OCI-LY3 (cell line): ENCODE data around the gene CYP11A1.

Source experiments
- H2AFZ ChIP-seq: fragments of 200-600, 300-600 bp; shearing (Covaris generic); 2 replicates; pipeline ENCODE4 v1.6.0; 2014; ENCODE audit warnings: antibody characterized with exemption, low read depth, low read length
- H3K27ac ChIP-seq: fragments of 200-600, 300-600 bp; sonication (generic); 2 replicates; pipeline ENCODE4 v1.5.1; 2014; ENCODE audit warnings: mild to moderate bottlenecking, low read length, moderate library complexity, mixed read lengths
- H3K27me3 ChIP-seq: fragments of 200-600, 300-600 bp; sonication (generic); 2 replicates; pipeline ENCODE4 v1.6.1; 2014; ENCODE audit warnings: low read depth, low read length, mixed read lengths
- H3K36me3 ChIP-seq: fragments of 200-600, 300-600 bp; sonication (generic); replicated peaks from 2 replicates; pipeline ENCODE3; 2014; ENCODE audit warnings: low read depth, low read length, mixed read lengths
- H3K4me1 ChIP-seq: fragments of 300-600, 200-600 bp; sonication (generic); 2 replicates; pipeline ENCODE4 v1.6.1; 2014; ENCODE audit warnings: low read length, mixed read lengths
- H3K4me2 ChIP-seq: fragments of 200-600, 300-600 bp; sonication (generic); 2 replicates; pipeline ENCODE4 v1.6.1; 2014; ENCODE audit warnings: low read length, mixed read lengths
- H3K4me3 ChIP-seq: fragments of 300-600, 200-600 bp; sonication (generic); 2 replicates; pipeline ENCODE4 v1.5.1; 2014; ENCODE audit warnings: antibody characterized with exemption, mild to moderate bottlenecking, low read length, moderate library complexity
- H3K79me2 ChIP-seq: fragments of 300-600, 200-600 bp; shearing (Covaris generic); 2 replicates; pipeline ENCODE4 v1.6.1; 2014; ENCODE audit warnings: mild to moderate bottlenecking, low read length, mixed read lengths
- H3K9ac ChIP-seq: fragments of 300-600, 200-600 bp; shearing (Covaris generic); 2 replicates; pipeline ENCODE4 v1.6.0; 2014; ENCODE audit warnings: mild to moderate bottlenecking, low read length, moderate library complexity
- H3K9me3 ChIP-seq: fragments of 200-600, 300-600 bp; shearing (Covaris generic); 2 replicates; pipeline ENCODE4 v1.6.1; 2014; ENCODE audit warnings: low read length, mixed read lengths; ENCODE audit not compliant: insufficient read depth
- H4K20me1 ChIP-seq: fragments of 200-600, 300-600 bp; sonication (generic); 2 replicates; pipeline ENCODE4 v1.6.1; 2016; ENCODE audit warnings: low read length, mixed read lengths; ENCODE audit not compliant: insufficient read depth
- CTCF ChIP-seq: fragments of 200-600, 300-600 bp; sonication (generic); IDR thresholded peaks from 2 replicates; pipeline ENCODE4 v1.5.1; 2014; ENCODE audit warnings: antibody characterized with exemption, low read length, low read depth
- EZH2phosphoT487 ChIP-seq: fragments of 200-600 bp; shearing (Covaris generic); IDR thresholded peaks from 2 replicates; pipeline ENCODE4 v1.6.1; 2018; ENCODE audit warnings: antibody characterized with exemption, mixed run types, low read depth

The CYP11A1 gene

GRCh38 chr15:74301583-74302361 lies 65.7 kb downstream of the CYP11A1 start:
- H3K27ac ChIP-seq = no peak overlapping the region
- H3K4me1 ChIP-seq = no peaks in the 10 kb centered on the region
- H2AFZ ChIP-seq = no peak overlapping the region
- no peak overlapping the region for H3K9ac ChIP-seq
- H3K9me3 ChIP-seq = no peaks in the 10 kb centered on the region
- H4K20me1 ChIP-seq = no peaks in the 10 kb centered on the region
- H3K27me3 ChIP-seq = peaks cover 59% of the 10 kb centered on the region
- H3K79me2 ChIP-seq = no peaks in the 10 kb centered on the region
- no peaks in the 10 kb centered on the region for H3K36me3 ChIP-seq
- no peak overlapping the region for H3K4me2 ChIP-seq
- no peak overlapping the region for H3K4me3 ChIP-seq
- TF ChIP-seq CTCF = no peak
- no peak for TF ChIP-seq EZH2phosphoT487

DNA sequence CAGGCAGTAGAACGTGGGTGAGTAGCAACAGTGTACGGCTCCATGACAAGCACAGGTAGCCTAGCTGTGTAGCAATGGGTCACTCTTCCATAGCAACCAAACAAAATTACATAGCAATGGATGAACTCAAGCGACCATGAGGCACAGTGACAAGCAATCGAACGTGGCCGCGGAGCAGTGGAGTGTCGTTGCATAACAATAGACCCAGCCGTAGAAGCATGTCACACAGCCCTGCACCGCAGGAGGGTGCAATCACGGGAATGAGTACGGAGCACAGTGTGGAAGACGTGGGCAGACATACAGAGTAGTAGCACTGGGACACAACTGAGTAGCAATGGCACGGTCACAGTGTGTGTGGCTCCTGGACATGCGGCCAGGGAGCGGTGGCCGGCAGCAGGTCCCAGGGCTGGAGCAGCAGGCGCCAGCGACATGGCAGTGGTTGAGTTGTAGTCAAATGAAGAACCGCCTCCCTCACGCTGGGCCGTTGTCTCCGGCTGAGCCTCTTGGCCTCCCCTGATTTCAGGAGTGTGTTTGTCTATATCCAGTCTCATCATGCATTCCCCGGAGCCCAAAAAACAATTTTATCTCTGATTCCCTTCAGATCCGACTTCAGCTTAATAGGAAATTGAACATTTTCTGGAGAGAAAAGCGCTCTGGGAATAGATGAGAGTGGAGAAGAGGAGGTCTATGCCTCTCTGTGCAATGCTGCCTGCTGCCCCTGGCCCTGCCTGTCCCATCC lies 67.2 kb downstream of the CYP11A1 start:
- H3K27ac ChIP-seq = no peak overlapping the region
- H4K20me1 ChIP-seq = no peaks in the 10 kb centered on the region
- no peaks in the 10 kb centered on the region for H3K4me1 ChIP-seq
- H3K4me2 ChIP-seq = no peak overlapping the region
- no peaks in the 10 kb centered on the region for H3K36me3 ChIP-seq
- H3K4me3 ChIP-seq = no peak overlapping the region
- no peaks in the 10 kb centered on the region for H3K9me3 ChIP-seq
- peaks cover 60% of the 10 kb centered on the region for H3K27me3 ChIP-seq
- TF ChIP-seq EZH2phosphoT487 = no peak
- TF ChIP-seq CTCF = no peak
- no peak overlapping the region for H3K9ac ChIP-seq
- H2AFZ ChIP-seq = no peak overlapping the region
- H3K79me2 ChIP-seq = no peaks in the 10 kb centered on the region

DNA sequence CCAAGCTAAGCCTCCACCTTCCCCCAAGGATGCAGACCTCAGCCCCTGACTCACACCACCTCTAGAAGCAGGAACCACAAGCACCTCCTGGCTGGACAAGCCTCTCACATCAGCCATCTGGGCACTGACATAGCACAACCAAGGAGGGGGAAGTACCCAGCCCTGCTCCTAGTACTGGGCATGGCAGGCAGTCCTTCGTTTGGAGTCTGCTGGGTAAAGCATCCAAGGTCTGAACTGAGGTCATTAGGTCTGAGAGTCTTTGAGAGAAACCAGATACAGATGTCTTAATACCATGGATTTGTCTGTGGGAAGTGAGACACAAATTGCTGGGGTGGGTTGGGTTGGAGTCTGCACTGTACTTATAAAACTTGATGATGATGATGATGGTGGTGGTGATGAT lies 69.6 kb downstream of the CYP11A1 start:
- no peak overlapping the region for H3K27ac ChIP-seq

More for the DNA sequence above, 69.6 kb downstream of the CYP11A1 start:
- Histone ChIP-seq H3K36me3 (no peaks in the 10 kb centered on the region), H3K4me2 (no peak overlapping the region), H3K27me3 (peaks cover 68% of the 10 kb centered on the region), H3K4me3 (no peak overlapping the region), H3K79me2 (no peaks in the 10 kb centered on the region), H2AFZ (no peak overlapping the region), H3K9me3 (no peaks in the 10 kb centered on the region), H3K9ac (no peak overlapping the region), H4K20me1 (peaks cover 5% of the 10 kb centered on the region), H3K4me1 (no peaks in the 10 kb centered on the region)
- TF ChIP-seq CTCF (no peak), EZH2phosphoT487 (no peak)
